Stomach (tissue), 4 donors: ENCODE data around the gene KIAA1614.

ENCODE experiments used
- CTCF ChIP-seq, 7 experiments: fragments of 450-650 bp in 4 of 7; fragments of 200-600 bp in 3 of 7; sonication (generic) in 3 of 7; IDR thresholded peaks; one replicate each; pipeline ENCODE4 v1.5.1; 2016 to 2019; ENCODE audit warnings: antibody characterized with exemption in 7 of 7, control low read depth in 2 of 7, mild to moderate bottlenecking in 1 of 7
- POLR2A ChIP-seq, 4 donors: fragments of 450-650 bp; IDR thresholded peaks; one replicate each; pipeline ENCODE4 v1.6.1; 2016; ENCODE audit warnings: antibody characterized with exemption in 4 of 4, control low read depth in 2 of 4, mild to moderate bottlenecking in 1 of 4, moderate library complexity in 1 of 4

GRCh38 chr1:180961622-180962021, 48.9 kb downstream of the KIAA1614 start:
- TF ChIP-seq CTCF (IDR thresholded peaks at IDR 0.05): no peak
- no peak for TF ChIP-seq POLR2A (IDR thresholded peaks at IDR 0.05)
